Fibroblast of skin of scalp (primary cell): Measurements from ENCODE around the gene ZBED4.

Source experiments
- DNase-seq: peaks from one replicate; pipeline ENCODE4 v3.0.0-alpha.2; 2013

The ZBED4 gene

GRCh38 chr22:49855251-49855911 lies 1.7 kb downstream of the ZBED4 start:
- no peak for DNase-seq

GRCh38 chr22:49856343-49856742 lies 2.7 kb downstream of the ZBED4 start:
- no peak for DNase-seq

GRCh38 chr22:49856766-49857618 lies 3.3 kb downstream of the ZBED4 start:
- no peak for DNase-seq

- no peak for DNase-seq
Measured at GRCh38 chr22:49858827-49859226, 5.2 kb downstream of the ZBED4 start.

GRCh38 chr22:49861642-49862495 lies 8.2 kb downstream of the ZBED4 start:
- DNase-seq, result no peak

- no peak for DNase-seq
Measured at GRCh38 chr22:49862496-49862776, 8.8 kb downstream of the ZBED4 start.

- DNase-seq, result no peak
Measured at GRCh38 chr22:49863931-49864330, 10.3 kb downstream of the ZBED4 start.

- no peak for DNase-seq
Measured at GRCh38 chr22:49865156-49865555, 11.5 kb downstream of the ZBED4 start.

GRCh38 chr22:49866134-49866533 lies 12.5 kb downstream of the ZBED4 start:
- no peak for DNase-seq

GRCh38 chr22:49866646-49867045 lies 13.0 kb downstream of the ZBED4 start:
- DNase-seq, result no peak

GRCh38 chr22:49867303-49868265 lies 13.9 kb downstream of the ZBED4 start:
- no peak for DNase-seq

GRCh38 chr22:49869086-49869830 lies 15.6 kb downstream of the ZBED4 start:
- DNase-seq, result no peak

- DNase-seq, result no peak
Measured at GRCh38 chr22:49869845-49870712, 16.4 kb downstream of the ZBED4 start.

- DNase-seq, result no peak
Measured at GRCh38 chr22:49871482-49871881, 17.8 kb downstream of the ZBED4 start.

- DNase-seq, result no peak
Measured at GRCh38 chr22:49872347-49872746, 18.7 kb downstream of the ZBED4 start.

GRCh38 chr22:49873228-49873940 lies 19.7 kb downstream of the ZBED4 start:
- no peak for DNase-seq

GRCh38 chr22:49877642-49878041 lies 24.0 kb downstream of the ZBED4 start:
- DNase-seq, result no peak

- no peak for DNase-seq
Measured at GRCh38 chr22:49878206-49878605, 24.6 kb downstream of the ZBED4 start.

GRCh38 chr22:49879871-49880270 lies 26.2 kb downstream of the ZBED4 start:
- DNase-seq, result no peak

- DNase-seq, result no peak
Measured at GRCh38 chr22:49880281-49880680, 26.6 kb downstream of the ZBED4 start.
